HG02798 (cell line): ENCODE results near the gene GAS2L2.
"Not testable (repeated sequence)": the region's sequence is repeated elsewhere in the genome, so short reads cannot be mapped to it uniquely, and the experiment has no call there.

Source experiments
- ATAC-seq: cut with Tn5 transposase; IDR thresholded peaks from one replicate; pipeline ENCODE4 v1.9.1; 2021; ENCODE audit warnings: mild to moderate bottlenecking; ENCODE audit not compliant: unreplicated experiment, poor library complexity

GAS2L2 gene

GRCh38 chr17:35703308-35703707 lies 49.7 kb downstream of the GAS2L2 start:
- ATAC-seq, result not testable (repeated sequence)

GRCh38 chr17:35701491-35701890 lies 51.5 kb downstream of the GAS2L2 start:
- no peak for ATAC-seq

GRCh38 chr17:35700150-35700549 lies 52.9 kb downstream of the GAS2L2 start:
- ATAC-seq, result no peak

GRCh38 chr17:35698800-35699199 lies 54.2 kb downstream of the GAS2L2 start:
- no peak for ATAC-seq

GRCh38 chr17:35695613-35696012 lies 57.4 kb downstream of the GAS2L2 start:
- ATAC-seq, result no peak

GRCh38 chr17:35694906-35695305 lies 58.1 kb downstream of the GAS2L2 start:
- no peak for ATAC-seq
